Breast epithelium (tissue), 4 donors: ENCODE measurements around the gene IFITM10. TPM values are rescaled to one million over a fixed set of nuclear protein-coding genes. Genes with fewer than 3 reads are reported as not detected.

Experiments
- DNase-seq, 2 donors: peaks; one replicate each; pipeline ENCODE4 v3.0.0-alpha.2; 2019; ENCODE audit warnings: low spot score in 2 of 2
- H3K27ac ChIP-seq, 2 donors: fragments of 200-600 bp; sonication (generic) in 1 of 2; one replicate each; pipeline ENCODE4 v1.5.1; 2016 to 2019; ENCODE audit warnings: mild to moderate bottlenecking in 1 of 2
- H3K27me3 ChIP-seq, 2 donors: fragments of 200-600 bp; sonication (generic) in 1 of 2; one replicate each; pipeline versions ENCODE4 v1.5.1 to v1.6.0; 2017 to 2019; ENCODE audit warnings: control low read depth in 1 of 2, mild to moderate bottlenecking in 1 of 2
- H3K36me3 ChIP-seq: fragments of 200-600 bp; one replicate; pipeline ENCODE4 v1.5.1; 2019
- H3K4me1 ChIP-seq, 2 donors: fragments of 200-600 bp; sonication (generic); one replicate each; pipeline ENCODE4 v1.5.1; 2016 to 2019; ENCODE audit warnings: control low read depth in 1 of 2
- H3K4me3 ChIP-seq, 3 donors: fragments of 200-600 bp; sonication (generic); 1 replicate in 2 of 3; 2 replicates in 1 of 3; pipeline ENCODE4 v1.5.1; 2016 to 2019; ENCODE audit warnings: mild to moderate bottlenecking in 3 of 3, moderate library complexity in 2 of 3
- H3K9me3 ChIP-seq, 2 donors: fragments of 200-600 bp; sonication (generic) in 1 of 2; one replicate each; pipeline ENCODE4 v1.5.1; 2016 to 2019; ENCODE audit warnings: control low read depth in 1 of 2
- POLR2A ChIP-seq: fragments of 450-650 bp; IDR thresholded peaks from one replicate; pipeline ENCODE4 v1.6.1; 2016; ENCODE audit warnings: antibody characterized with exemption, mild to moderate bottlenecking, moderate library complexity
- POLR2AphosphoS5 ChIP-seq, 3 donors: sonication (generic); formaldehyde crosslinking; IDR thresholded peaks; one replicate each; pipeline ENCODE4 v1.6.1; 2017; ENCODE audit warnings: antibody characterized with exemption in 3 of 3
- intact Hi-C: fragments of 100-400 bp; cut with DNase I; formaldehyde crosslinking; loops from one replicate; pipeline ENCODE4 v1.15.1; 2023; ENCODE audit warnings: low total_unique reads
- total RNA-seq, 3 donors: library from RNA; depleted of rRNA; stranded (reverse); fragments of >200 nt; gene quantifications; one replicate each; pipeline ENCODE4 v1.1.0, GENCODE V29; 2016
- TF ChIP-seq, protein P1 (sequence below), 3 donors: fragments of 450-650 bp; IDR thresholded peaks; one replicate each; pipeline ENCODE4 v1.5.1; 2016 to 2017; ENCODE audit warnings: antibody characterized with exemption in 3 of 3, mild to moderate bottlenecking in 3 of 3, moderate library complexity in 3 of 3

Gene IFITM10
- total RNA-seq, 3 donors from 2014 or later, result 0.33 to 14.0 (median 1.4) TPM

DNA sequence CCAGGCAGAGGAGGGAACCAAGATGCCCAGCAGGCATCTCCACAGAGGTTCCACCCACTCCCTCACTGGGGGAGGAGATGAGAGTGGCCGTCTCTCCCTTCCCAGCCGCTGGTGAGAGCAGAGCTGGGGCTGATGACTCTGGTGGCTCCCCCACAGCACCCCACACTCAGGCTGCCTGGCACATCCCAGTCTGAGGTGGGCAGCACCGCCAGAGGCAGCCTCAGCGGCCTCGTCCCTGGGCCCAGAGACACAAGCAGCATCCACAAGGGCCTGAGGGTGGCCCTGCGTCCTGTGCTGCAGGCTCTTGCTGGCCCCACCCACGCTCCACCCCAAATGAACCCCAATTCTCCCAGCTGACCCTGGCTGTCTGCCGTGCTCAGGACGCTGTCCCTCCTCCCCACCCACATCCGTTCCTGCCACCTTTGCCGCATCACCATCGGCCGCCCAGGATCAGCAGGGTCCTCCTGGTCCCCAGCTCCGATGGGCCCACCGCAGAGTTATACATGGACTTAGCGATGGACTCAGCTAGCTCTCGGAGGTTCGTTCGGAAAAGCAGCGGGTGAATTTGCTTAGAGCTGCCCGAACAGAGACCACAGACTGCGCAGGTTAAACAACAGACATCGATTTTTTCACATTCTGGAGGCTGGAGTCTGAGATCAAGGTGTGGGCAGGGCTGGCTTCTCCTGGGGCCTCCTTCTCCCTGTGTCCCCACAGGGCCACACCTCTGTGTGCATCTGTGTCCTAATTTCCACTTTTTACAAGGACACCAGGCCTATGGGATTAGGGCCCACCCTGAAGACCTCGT is 33.5 kb upstream of the IFITM10 start:
- H3K27me3 ChIP-seq, result no peaks in the 10 kb centered on the region
- no peak for DNase-seq
- intact Hi-C loops, result no loop called here
- no peak overlapping the region for H3K27ac ChIP-seq
- no peak overlapping the region for H3K4me3 ChIP-seq
- H3K36me3 ChIP-seq, result no peaks in the 10 kb centered on the region
- H3K4me1 ChIP-seq, result no peaks in the 10 kb centered on the region
- H3K9me3 ChIP-seq, result no peaks in the 10 kb centered on the region
- TF ChIP-seq POLR2AphosphoS5 (IDR thresholded peaks at IDR 0.05) (no peak), POLR2A (no peak)
- TF ChIP-seq, protein P1, sequence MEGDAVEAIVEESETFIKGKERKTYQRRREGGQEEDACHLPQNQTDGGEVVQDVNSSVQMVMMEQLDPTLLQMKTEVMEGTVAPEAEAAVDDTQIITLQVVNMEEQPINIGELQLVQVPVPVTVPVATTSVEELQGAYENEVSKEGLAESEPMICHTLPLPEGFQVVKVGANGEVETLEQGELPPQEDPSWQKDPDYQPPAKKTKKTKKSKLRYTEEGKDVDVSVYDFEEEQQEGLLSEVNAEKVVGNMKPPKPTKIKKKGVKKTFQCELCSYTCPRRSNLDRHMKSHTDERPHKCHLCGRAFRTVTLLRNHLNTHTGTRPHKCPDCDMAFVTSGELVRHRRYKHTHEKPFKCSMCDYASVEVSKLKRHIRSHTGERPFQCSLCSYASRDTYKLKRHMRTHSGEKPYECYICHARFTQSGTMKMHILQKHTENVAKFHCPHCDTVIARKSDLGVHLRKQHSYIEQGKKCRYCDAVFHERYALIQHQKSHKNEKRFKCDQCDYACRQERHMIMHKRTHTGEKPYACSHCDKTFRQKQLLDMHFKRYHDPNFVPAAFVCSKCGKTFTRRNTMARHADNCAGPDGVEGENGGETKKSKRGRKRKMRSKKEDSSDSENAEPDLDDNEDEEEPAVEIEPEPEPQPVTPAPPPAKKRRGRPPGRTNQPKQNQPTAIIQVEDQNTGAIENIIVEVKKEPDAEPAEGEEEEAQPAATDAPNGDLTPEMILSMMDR (IDR thresholded peaks at IDR 0.05), result no peak

DNA sequence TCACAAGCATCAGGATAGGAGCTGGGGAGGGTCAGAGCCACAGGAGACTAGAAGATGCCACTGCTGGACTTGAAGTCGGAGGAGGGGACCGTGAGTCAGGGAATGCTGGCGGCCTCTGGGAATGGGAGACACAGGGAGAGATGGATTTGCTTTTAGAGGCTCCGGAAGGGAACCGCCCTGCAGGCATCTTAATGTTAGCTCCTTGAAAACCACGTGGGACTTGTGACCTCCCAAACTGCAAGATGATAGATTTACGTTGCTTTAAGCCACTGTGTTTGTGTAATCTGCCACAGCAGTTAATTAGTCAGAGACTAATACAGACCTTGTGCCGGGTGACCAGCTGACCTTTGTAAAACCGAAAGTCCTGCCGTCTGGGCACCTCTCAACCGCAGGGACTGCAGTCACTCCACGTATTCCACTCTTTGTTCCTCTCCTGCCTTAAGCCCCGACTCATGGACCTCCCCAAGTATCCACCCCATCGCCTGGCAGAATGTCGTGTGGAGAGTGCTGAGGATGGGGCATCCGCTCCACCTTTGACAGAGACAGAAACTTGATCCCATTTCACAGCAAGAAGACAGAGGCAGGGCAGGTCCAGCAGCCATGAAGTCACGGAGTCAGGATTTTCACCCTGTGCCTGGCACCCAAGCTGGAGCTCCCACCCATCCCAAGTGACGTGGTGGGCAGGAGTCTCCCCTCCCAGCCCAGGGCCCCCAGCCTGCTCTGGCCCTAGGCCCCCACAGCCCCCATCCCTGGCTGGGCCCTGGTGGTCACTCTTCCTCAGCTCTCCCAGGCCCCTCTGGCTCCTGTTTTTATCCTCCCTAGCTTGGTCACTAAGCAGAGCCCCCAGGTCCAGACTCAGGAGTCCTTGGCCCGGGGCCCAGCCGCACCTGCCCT is 32.7 kb upstream of the IFITM10 start:
- H3K27me3 ChIP-seq, result no peaks in the 10 kb centered on the region
- no peaks in the 10 kb centered on the region for H3K36me3 ChIP-seq
- no peak overlapping the region for H3K4me3 ChIP-seq
- DNase-seq, result no peak
- intact Hi-C loops, result no loop called here
- H3K9me3 ChIP-seq, result no peaks in the 10 kb centered on the region
- H3K27ac ChIP-seq, result no peak overlapping the region
- H3K4me1 ChIP-seq, result no peaks in the 10 kb centered on the region
- no peak for TF ChIP-seq POLR2A
- TF ChIP-seq, protein P1 (IDR thresholded peaks at IDR 0.05), result no peak
- TF ChIP-seq POLR2AphosphoS5 (IDR thresholded peaks at IDR 0.05), result no peak

DNA sequence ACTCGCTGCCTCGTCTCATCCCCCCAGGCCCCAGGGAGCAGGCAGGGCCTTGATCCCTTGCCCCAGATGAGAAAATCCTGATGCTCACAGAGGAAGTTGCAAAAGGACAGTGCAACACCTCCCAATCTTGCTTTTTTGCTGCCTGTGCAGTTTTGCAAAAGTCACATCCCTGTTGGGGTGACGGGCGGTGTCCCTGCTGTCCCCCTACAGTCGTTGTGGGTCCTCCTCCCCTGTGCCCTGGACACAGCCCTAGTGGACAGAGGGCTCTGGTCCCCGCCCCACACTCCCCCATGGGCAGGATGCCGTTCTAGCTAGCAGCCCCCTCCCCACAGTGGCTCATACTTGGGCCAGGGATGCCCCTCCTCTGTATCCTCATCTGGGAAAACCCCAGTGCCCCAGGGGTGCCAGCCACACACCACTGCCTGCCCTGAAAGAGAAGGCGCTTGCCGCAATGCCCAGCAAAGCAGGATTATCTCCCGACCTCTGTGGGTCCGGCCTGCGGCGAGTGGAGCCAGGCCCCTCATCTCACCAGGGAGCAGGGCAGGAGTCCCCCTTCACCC is 31.7 kb upstream of the IFITM10 start:
- intact Hi-C loops, result no loop called here
- no peaks in the 10 kb centered on the region for H3K9me3 ChIP-seq
- DNase-seq, result no peak
- TF ChIP-seq, protein P1 (IDR thresholded peaks at IDR 0.05), result no peak
- TF ChIP-seq POLR2A (no peak), POLR2AphosphoS5 (IDR thresholded peaks at IDR 0.05) (no peak)
- H3K27me3 ChIP-seq, result no peaks in the 10 kb centered on the region
- H3K4me3 ChIP-seq, result no peak overlapping the region
- H3K27ac ChIP-seq, result no peak overlapping the region
- no peaks in the 10 kb centered on the region for H3K36me3 ChIP-seq
- H3K4me1 ChIP-seq, result no peaks in the 10 kb centered on the region

DNA sequence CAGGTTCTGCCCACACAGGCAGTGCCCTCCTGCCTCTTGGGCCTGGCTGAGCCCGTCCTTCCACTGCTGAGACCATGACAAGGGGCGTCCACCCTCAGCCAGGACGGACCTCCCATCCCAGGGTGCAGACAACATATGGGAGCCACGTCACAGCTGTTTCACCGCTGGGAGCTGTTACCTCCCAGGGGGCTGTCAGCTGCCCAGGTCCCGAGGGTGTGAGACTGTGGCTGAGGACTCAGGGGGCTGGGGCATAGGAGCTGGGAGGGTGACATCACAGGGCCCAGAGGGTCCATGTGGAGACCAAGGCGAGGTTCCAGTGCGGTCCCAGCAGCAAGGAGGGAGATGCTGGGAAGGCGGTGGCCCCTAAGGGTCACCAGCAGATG is 31.2 kb upstream of the IFITM10 start:
- Histone ChIP-seq H3K36me3 (no peaks in the 10 kb centered on the region), H3K27ac (no peak overlapping the region), H3K27me3 (no peaks in the 10 kb centered on the region), H3K4me1 (no peaks in the 10 kb centered on the region), H3K4me3 (no peak overlapping the region), H3K9me3 (peaks cover 0 to 5% of the 10 kb centered on the region in 2 donors)
- intact Hi-C loops, result no loop called here
- TF ChIP-seq POLR2A (no peak), POLR2AphosphoS5 (IDR thresholded peaks at IDR 0.05) (no peak)
- TF ChIP-seq, protein P1 (IDR thresholded peaks at IDR 0.05), result no peak
- DNase-seq, result no peak
